AG09319 (cell line): ENCODE measurements around the gene PI4K2A.

ENCODE experiments used
- DNase-seq: peaks from one replicate; pipeline ENCODE4 v3.0.0-alpha.2; 2010; ENCODE audit warnings: low read depth; ENCODE audit errors: extremely low read depth
- TF ChIP-seq, protein P1 (sequence below): IDR thresholded peaks from 2 replicates; pipeline ENCODE4 v1.5.1; 2011; ENCODE audit warnings: low read depth, mild to moderate bottlenecking, inconsistent platforms, low read length, moderate library complexity

The PI4K2A gene

DNA sequence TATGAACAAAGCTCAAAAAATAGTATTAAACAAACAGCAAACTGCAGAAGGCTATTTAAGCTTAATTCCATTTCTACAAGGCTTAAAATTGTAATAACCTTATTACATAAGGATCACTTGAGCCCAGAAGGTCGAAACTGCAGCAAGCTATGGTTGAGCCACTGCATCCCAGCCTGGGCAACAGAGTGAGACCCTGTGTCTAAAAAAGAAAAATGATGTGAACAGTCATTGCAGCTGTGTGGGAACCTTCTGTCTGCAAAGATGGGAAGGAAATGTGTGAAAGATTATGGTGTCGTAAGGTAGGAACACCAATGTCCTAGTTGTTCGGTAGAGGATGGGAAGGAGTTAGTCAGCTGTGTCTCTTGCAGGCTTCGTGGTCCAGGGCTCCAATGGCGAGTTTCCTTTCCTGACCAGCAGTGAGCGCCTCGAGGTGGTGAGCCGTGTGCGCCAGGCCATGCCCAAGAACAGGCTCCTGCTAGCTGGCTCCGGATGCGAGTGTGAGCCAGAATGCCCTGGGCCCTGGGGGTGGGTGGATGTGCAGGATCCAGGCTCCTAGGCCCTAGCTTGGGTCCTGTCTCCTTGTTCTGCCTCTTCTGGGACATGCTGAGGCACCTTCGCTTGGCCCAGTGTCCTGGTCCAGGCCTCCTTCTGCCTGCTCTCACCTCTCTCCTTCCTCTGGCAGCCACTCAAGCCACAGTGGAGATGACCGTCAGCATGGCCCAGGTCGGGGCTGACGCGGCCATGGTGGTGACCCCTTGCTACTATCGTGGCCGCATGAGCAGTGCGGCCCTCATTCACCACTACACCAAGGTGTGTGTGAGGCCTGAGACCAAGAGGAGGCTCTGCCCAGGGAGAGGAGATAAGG lies 41.8 kb upstream of the PI4K2A start:
- no peak for DNase-seq
- TF ChIP-seq, protein P1, sequence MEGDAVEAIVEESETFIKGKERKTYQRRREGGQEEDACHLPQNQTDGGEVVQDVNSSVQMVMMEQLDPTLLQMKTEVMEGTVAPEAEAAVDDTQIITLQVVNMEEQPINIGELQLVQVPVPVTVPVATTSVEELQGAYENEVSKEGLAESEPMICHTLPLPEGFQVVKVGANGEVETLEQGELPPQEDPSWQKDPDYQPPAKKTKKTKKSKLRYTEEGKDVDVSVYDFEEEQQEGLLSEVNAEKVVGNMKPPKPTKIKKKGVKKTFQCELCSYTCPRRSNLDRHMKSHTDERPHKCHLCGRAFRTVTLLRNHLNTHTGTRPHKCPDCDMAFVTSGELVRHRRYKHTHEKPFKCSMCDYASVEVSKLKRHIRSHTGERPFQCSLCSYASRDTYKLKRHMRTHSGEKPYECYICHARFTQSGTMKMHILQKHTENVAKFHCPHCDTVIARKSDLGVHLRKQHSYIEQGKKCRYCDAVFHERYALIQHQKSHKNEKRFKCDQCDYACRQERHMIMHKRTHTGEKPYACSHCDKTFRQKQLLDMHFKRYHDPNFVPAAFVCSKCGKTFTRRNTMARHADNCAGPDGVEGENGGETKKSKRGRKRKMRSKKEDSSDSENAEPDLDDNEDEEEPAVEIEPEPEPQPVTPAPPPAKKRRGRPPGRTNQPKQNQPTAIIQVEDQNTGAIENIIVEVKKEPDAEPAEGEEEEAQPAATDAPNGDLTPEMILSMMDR: no peak

GRCh38 chr10:97599272-97599619 lies 41.2 kb upstream of the PI4K2A start:
- no peak for DNase-seq
- TF ChIP-seq, protein P1: no peak

- TF ChIP-seq, protein P1: no peak
Measured at GRCh38 chr10:97600616-97601015, 39.9 kb upstream of the PI4K2A start.

GRCh38 chr10:97601268-97602215 lies 38.9 kb upstream of the PI4K2A start:
- DNase-seq: no peak
- TF ChIP-seq, protein P1: no peak

More at GRCh38 chr10:97600616-97601015, 39.9 kb upstream of the PI4K2A start:
- DNase-seq: no peak

DNA sequence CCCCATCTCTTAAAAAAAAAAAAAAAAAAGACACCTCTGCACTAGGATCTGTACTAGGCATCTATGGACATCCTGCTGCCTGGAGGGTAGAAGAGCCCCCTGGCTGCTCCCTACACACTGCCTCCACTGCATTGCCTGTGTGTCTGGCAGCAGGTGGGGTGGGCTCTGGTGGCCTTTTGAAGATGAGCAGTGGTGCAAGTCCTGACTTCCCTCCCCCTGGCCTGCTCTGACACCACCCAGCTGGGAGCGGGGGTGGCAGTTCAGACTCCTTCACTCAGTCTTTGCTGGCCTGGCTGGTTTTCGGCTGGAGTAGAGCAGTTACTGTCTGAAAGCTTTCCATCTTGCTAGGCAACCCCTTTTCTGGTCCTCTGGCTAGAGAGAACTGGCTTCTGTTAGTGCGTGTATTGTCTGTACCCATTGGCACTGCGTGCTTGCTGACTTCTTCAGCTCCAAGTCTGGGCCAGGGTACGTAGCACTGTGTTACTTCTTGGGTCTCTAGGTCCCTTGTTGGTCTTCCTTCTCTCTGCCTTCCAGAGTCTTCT lies 33.3 kb upstream of the PI4K2A start:
- TF ChIP-seq, protein P1: no peak
- no peak for DNase-seq

DNA sequence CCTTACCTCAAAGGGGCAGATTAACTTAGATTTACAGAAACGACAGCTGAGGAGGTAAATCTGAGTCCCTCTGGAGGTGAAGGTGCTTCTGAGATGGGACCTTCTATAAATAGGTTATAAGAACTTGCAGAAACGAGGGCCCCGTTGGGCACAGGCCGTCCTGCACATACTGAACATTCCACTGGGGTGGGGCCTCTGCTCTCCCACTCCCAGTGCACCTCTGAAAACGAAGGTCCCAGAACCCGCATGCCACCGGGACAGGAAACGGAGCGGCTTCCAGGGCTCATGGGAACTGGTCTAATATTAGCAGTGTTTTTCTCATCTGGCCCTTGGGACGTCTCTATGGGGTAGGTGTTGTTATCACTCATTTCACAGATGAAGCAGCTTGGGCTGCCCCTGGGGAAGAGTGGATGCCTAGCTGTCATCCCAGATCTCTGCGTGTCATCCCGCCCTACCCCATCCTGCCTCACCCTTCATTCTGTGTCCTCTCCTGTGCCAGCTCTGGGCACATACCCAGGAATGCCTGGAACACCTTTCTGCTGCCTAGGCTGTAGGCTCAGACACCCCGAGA lies 31.4 kb upstream of the PI4K2A start:
- TF ChIP-seq, protein P1: no peak
- DNase-seq: no peak
